Ectodermal cell (in vitro differentiated cells): ENCODE results near the gene GGT7.

Experiments used
- H3K27ac ChIP-seq: 2 replicates; pipeline ENCODE4 v1.7.0; 2013; ENCODE audit warnings: mild to moderate bottlenecking, low read depth, low read length; ENCODE audit not compliant: insufficient read depth, poor library complexity, severe bottlenecking
- H3K27me3 ChIP-seq: 2 replicates; pipeline ENCODE4 v1.7.0; 2013; ENCODE audit warnings: mild to moderate bottlenecking, low read length; ENCODE audit not compliant: insufficient read depth, control insufficient read depth, poor library complexity, severe bottlenecking
- H3K36me3 ChIP-seq: one replicate; pipeline ENCODE4 v1.7.0; 2013; ENCODE audit warnings: low read length; ENCODE audit not compliant: control insufficient read depth, insufficient read depth
- H3K4me1 ChIP-seq: one replicate; pipeline ENCODE4 v1.7.0; 2013; ENCODE audit warnings: low read length; ENCODE audit not compliant: control insufficient read depth, insufficient read depth
- H3K4me3 ChIP-seq: 2 replicates; pipeline ENCODE4 v1.7.0; 2013; ENCODE audit warnings: low read depth, low read length, control low read depth; ENCODE audit not compliant: insufficient read depth
- H3K9me3 ChIP-seq: 2 replicates; pipeline ENCODE4 v1.7.0; 2013; ENCODE audit warnings: mild to moderate bottlenecking, low read length, moderate library complexity; ENCODE audit not compliant: control insufficient read depth
- WGBS, 2 experiments: methylation state at CpG; one replicate each; pipeline ENCODE4 v1.1.7; 2013; ENCODE audit warnings: missing lambda C conversion rate in 2 of 2; 5-methylcytosine and 5-hydroxymethylcytosine counted together

GGT7 gene

GRCh38 chr20:34871320-34871926 is 1.2 kb downstream of the GGT7 start:
- no peaks in the 10 kb centered on the region for H3K9me3 ChIP-seq
- peaks cover 12% of the 10 kb centered on the region for H3K27me3 ChIP-seq
- no peaks in the 10 kb centered on the region for H3K36me3 ChIP-seq
- H3K4me1 ChIP-seq: peaks cover 4% of the 10 kb centered on the region
- 90% methylated on average over 7 of the region's 7 CpGs for WGBS, 2 experiments
- H3K4me3 ChIP-seq: peak overlapping the region; percentile 64
- H3K27ac ChIP-seq: no peak overlapping the region

GRCh38 chr20:34864216-34864615 is 8.4 kb downstream of the GGT7 start:
- Histone ChIP-seq H3K9me3 (no peaks in the 10 kb centered on the region), H3K27me3 (no peaks in the 10 kb centered on the region), H3K27ac (no peak overlapping the region), H3K4me3 (no peak overlapping the region), H3K36me3 (peaks cover 10% of the 10 kb centered on the region), H3K4me1 (no peaks in the 10 kb centered on the region)
- WGBS, 2 experiments: 93 to 94% methylated on average over 5 of the region's 5 CpGs

- no peaks in the 10 kb centered on the region for H3K9me3 ChIP-seq
- 87 to 89% methylated on average over 32 of the region's 32 CpGs for WGBS, 2 experiments
- no peak overlapping the region for H3K4me3 ChIP-seq
- no peak overlapping the region for H3K27ac ChIP-seq
- H3K4me1 ChIP-seq: no peaks in the 10 kb centered on the region
- H3K27me3 ChIP-seq: no peaks in the 10 kb centered on the region
- H3K36me3 ChIP-seq: peaks cover 10% of the 10 kb centered on the region
These were observed 9.2 kb downstream of the GGT7 start for GRCh38 chr20:34863421-34863965.

GRCh38 chr20:34862724-34863123 is 9.9 kb downstream of the GGT7 start:
- H3K9me3 ChIP-seq: no peaks in the 10 kb centered on the region
- H3K4me3 ChIP-seq: no peak overlapping the region
- H3K27ac ChIP-seq: no peak overlapping the region
- WGBS, 2 experiments: 93 to 94% methylated on average over 12 of the region's 12 CpGs
- H3K4me1 ChIP-seq: no peaks in the 10 kb centered on the region
- no peaks in the 10 kb centered on the region for H3K27me3 ChIP-seq
- H3K36me3 ChIP-seq: peaks cover 10% of the 10 kb centered on the region

- WGBS, 2 experiments: 95% methylated on average over 7 of the region's 7 CpGs
- no peak overlapping the region for H3K27ac ChIP-seq
- H3K36me3 ChIP-seq: peaks cover 10% of the 10 kb centered on the region
- no peak overlapping the region for H3K4me3 ChIP-seq
- no peaks in the 10 kb centered on the region for H3K9me3 ChIP-seq
- no peaks in the 10 kb centered on the region for H3K4me1 ChIP-seq
- H3K27me3 ChIP-seq: no peaks in the 10 kb centered on the region
These were observed 11.1 kb downstream of the GGT7 start for GRCh38 chr20:34861386-34862084.

GRCh38 chr20:34859826-34860545 is 12.7 kb downstream of the GGT7 start:
- Histone ChIP-seq H3K36me3 (peaks cover 10% of the 10 kb centered on the region), H3K27ac (no peak overlapping the region), H3K4me3 (no peak overlapping the region), H3K9me3 (no peaks in the 10 kb centered on the region), H3K4me1 (no peaks in the 10 kb centered on the region), H3K27me3 (no peaks in the 10 kb centered on the region)
- 92 to 96% methylated on average over 9 of the region's 9 CpGs for WGBS, 2 experiments

- Histone ChIP-seq H3K4me1 (no peaks in the 10 kb centered on the region), H3K27ac (no peak overlapping the region), H3K9me3 (no peaks in the 10 kb centered on the region), H3K27me3 (no peaks in the 10 kb centered on the region), H3K4me3 (no peak overlapping the region), H3K36me3 (peaks cover 10% of the 10 kb centered on the region)
- WGBS, 2 experiments: 96% methylated on average over 26 of the region's 26 CpGs
These were observed 13.3 kb downstream of the GGT7 start for GRCh38 chr20:34859367-34859766.

- H3K9me3 ChIP-seq: no peaks in the 10 kb centered on the region
- no peaks in the 10 kb centered on the region for H3K27me3 ChIP-seq
- peaks cover 23% of the 10 kb centered on the region for H3K36me3 ChIP-seq
- no peak overlapping the region for H3K4me3 ChIP-seq
- H3K4me1 ChIP-seq: no peaks in the 10 kb centered on the region
- H3K27ac ChIP-seq: no peak overlapping the region
- WGBS, 2 experiments: 84 to 92% methylated on average over 4 of the region's 4 CpGs
These were observed 20.4 kb downstream of the GGT7 start for GRCh38 chr20:34852298-34852697.

- Histone ChIP-seq H3K27ac (no peak overlapping the region), H3K36me3 (peaks cover 23% of the 10 kb centered on the region)
These were observed 21.7 kb downstream of the GGT7 start for GRCh38 chr20:34850969-34851368.

GRCh38 chr20:34849778-34850177 is 22.9 kb downstream of the GGT7 start:
- H3K27me3 ChIP-seq: no peaks in the 10 kb centered on the region
- H3K36me3 ChIP-seq: peaks cover 23% of the 10 kb centered on the region
- H3K27ac ChIP-seq: no peak overlapping the region
- H3K4me3 ChIP-seq: no peak overlapping the region
- H3K4me1 ChIP-seq: no peaks in the 10 kb centered on the region
- WGBS, 2 experiments: 86 to 92% methylated on average over 9 of the region's 9 CpGs
- no peaks in the 10 kb centered on the region for H3K9me3 ChIP-seq

More at GRCh38 chr20:34850969-34851368, 21.7 kb downstream of the GGT7 start:
- no peaks in the 10 kb centered on the region for H3K9me3 ChIP-seq
- no peaks in the 10 kb centered on the region for H3K4me1 ChIP-seq
- WGBS, 2 experiments: 95 to 96% methylated on average over 14 of the region's 14 CpGs
- H3K4me3 ChIP-seq: no peak overlapping the region
- H3K27me3 ChIP-seq: no peaks in the 10 kb centered on the region
